GM23338 (cell line): ENCODE data around the gene CD2AP. TPM values are rescaled to one million over a fixed set of nuclear protein-coding genes. Genes with fewer than 3 reads are reported as not detected.

Source experiments
- ATAC-seq: fragments of 200-7000 bp; cut with Tn5 transposase; 3 replicates; pipeline ENCODE4 v1.9.1; 2020
- DNase-seq: peaks from one replicate; pipeline ENCODE4 v3.0.0-alpha.2; 2015; ENCODE audit warnings: low spot score
- H2AFZ ChIP-seq: fragments of 200-600 bp; sonication (generic); 2 replicates; pipeline ENCODE4 v1.8.0; 2016; ENCODE audit warnings: antibody characterized with exemption, mild to moderate bottlenecking, moderate library complexity
- H3F3A ChIP-seq: fragments of 200-600 bp; sonication (generic); replicated peaks from 2 replicates; pipeline ENCODE4 v1.8.0; 2017; ENCODE audit warnings: antibody characterized with exemption, mixed run types, low read depth
- H3K27ac ChIP-seq: fragments of 200-600 bp; sonication (generic); 2 replicates; pipeline ENCODE4 v1.6.1; 2016; ENCODE audit warnings: low read depth
- H3K27me3 ChIP-seq: fragments of 200-600 bp; sonication (generic); 2 replicates; pipeline ENCODE4 v1.8.0; 2016; ENCODE audit warnings: mild to moderate bottlenecking, mixed run types, moderate library complexity; ENCODE audit not compliant: insufficient read depth
- H3K36me3 ChIP-seq: fragments of 200-600 bp; sonication (generic); 2 replicates; pipeline ENCODE4 v1.8.0; 2016; ENCODE audit warnings: mild to moderate bottlenecking; ENCODE audit not compliant: insufficient read depth
- H3K4me1 ChIP-seq: fragments of 200-600 bp; sonication (generic); 2 replicates; pipeline ENCODE4 v1.8.0; 2016; ENCODE audit warnings: mild to moderate bottlenecking, moderate library complexity; ENCODE audit not compliant: insufficient read depth
- H3K4me2 ChIP-seq: fragments of 200-600 bp; sonication (generic); 2 replicates; pipeline ENCODE4 v1.7.1; 2017; ENCODE audit warnings: mixed run types
- H3K4me3 ChIP-seq: fragments of 200-600 bp; sonication (generic); 2 replicates; pipeline ENCODE4 v1.6.1; 2016; ENCODE audit warnings: mixed run types
- H3K79me2 ChIP-seq: fragments of 200-600 bp; sonication (generic); replicated peaks from 2 replicates; pipeline ENCODE4 v1.8.0; 2017; ENCODE audit warnings: mild to moderate bottlenecking; ENCODE audit not compliant: insufficient read depth
- H3K9me2 ChIP-seq: fragments of 200-600 bp; sonication (generic); 2 replicates; pipeline ENCODE4 v1.8.0; 2017; ENCODE audit not compliant: insufficient read depth
- H4K20me1 ChIP-seq: fragments of 200-600 bp; sonication (generic); replicated peaks from 2 replicates; pipeline ENCODE4 v1.8.0; 2017; ENCODE audit warnings: mild to moderate bottlenecking; ENCODE audit not compliant: insufficient read depth
- H3K27ac Mint-ChIP-seq: 2 replicates; pipeline ENCODE4 v1.8.0; 2020; ENCODE audit warnings: inconsistent platforms, mild to moderate bottlenecking, moderate library complexity, mixed read lengths
- H3K27me3 Mint-ChIP-seq: 3 replicates; pipeline ENCODE4 v1.8.0; 2022; ENCODE audit warnings: low read depth, mild to moderate bottlenecking, moderate library complexity, mixed read lengths, inconsistent platforms; ENCODE audit not compliant: insufficient read depth, poor library complexity
- H3K36me3 Mint-ChIP-seq: 3 replicates; pipeline ENCODE4 v1.8.0; 2021; ENCODE audit warnings: low read depth, mild to moderate bottlenecking, inconsistent platforms, moderate library complexity, mixed read lengths
- H3K4me1 Mint-ChIP-seq: 3 replicates; pipeline ENCODE4 v1.8.0; 2020; ENCODE audit warnings: mild to moderate bottlenecking, inconsistent platforms, mixed read lengths
- H3K4me3 Mint-ChIP-seq: 3 replicates; pipeline ENCODE4 v1.8.0; 2021; ENCODE audit warnings: moderate library complexity, mild to moderate bottlenecking, inconsistent platforms, mixed read lengths
- H3K9me3 Mint-ChIP-seq: 3 replicates; pipeline ENCODE4 v1.8.0; 2020; ENCODE audit warnings: moderate library complexity, mild to moderate bottlenecking, inconsistent platforms, mixed read lengths
- CREB1 ChIP-seq: fragments of 250-450 bp; sonication (Bioruptor Pico); IDR thresholded peaks from 2 replicates; pipeline ENCODE4 v1.5.0; 2020; ENCODE audit warnings: low read depth, mild to moderate bottlenecking, moderate library complexity
- CTCF ChIP-seq, 2 experiments: fragments of 200-600 bp in 1 of 2; sonication (generic) in 1 of 2; conservative IDR thresholded peaks; 2 replicates each; pipeline versions ENCODE4 v1.5.1 to v1.6.1; 2016 to 2017; ENCODE audit warnings: antibody characterized with exemption in 2 of 2, low read depth in 2 of 2, mild to moderate bottlenecking in 2 of 2, moderate library complexity in 1 of 2
- EZH2 ChIP-seq: fragments of 200-600 bp; sonication (generic); IDR thresholded peaks from one replicate; pipeline ENCODE4 v1.8.0; 2017; ENCODE audit warnings: antibody characterized with exemption, mild to moderate bottlenecking, low read depth; ENCODE audit not compliant: unreplicated experiment
- EZH2phosphoT487 ChIP-seq: fragments of 200-600 bp; sonication (generic); IDR thresholded peaks from one replicate; pipeline ENCODE4 v1.8.1; 2018; ENCODE audit warnings: antibody characterized with exemption; ENCODE audit not compliant: unreplicated experiment
- JUNB ChIP-seq: IDR thresholded peaks from one replicate; pipeline ENCODE4 v1.6.1; 2016; ENCODE audit warnings: antibody characterized with exemption; ENCODE audit not compliant: unreplicated experiment
- POLR2AphosphoS5 ChIP-seq: IDR thresholded peaks from 2 replicates; pipeline ENCODE4 v1.6.1; 2016; ENCODE audit warnings: antibody characterized with exemption, low read depth
- STAT1 ChIP-seq: IDR thresholded peaks from one replicate; pipeline ENCODE4 v1.6.1; 2016; ENCODE audit warnings: antibody characterized with exemption; ENCODE audit not compliant: unreplicated experiment
- ZNF114 ChIP-seq: fragments of 250-450 bp; sonication (Bioruptor Pico); IDR thresholded peaks from 2 replicates; pipeline ENCODE4 v1.5.0; 2020; ENCODE audit warnings: mild to moderate bottlenecking, moderate library complexity
- ZNF331 ChIP-seq: fragments of 250-450 bp; sonication (Bioruptor Pico); IDR thresholded peaks from 2 replicates; pipeline ENCODE4 v1.5.0; 2020; ENCODE audit warnings: low read depth, mild to moderate bottlenecking, moderate library complexity
- polyA plus RNA-seq: library from polyadenylated mRNA; unstranded; fragments of >200 nt; fragmentation: Nextera tagmentation; extraction: Ambion mirVana; gene quantifications from 2 replicates; pipeline ENCODE4 v1.2.1, GENCODE V29; 2016
- total RNA-seq: library from RNA; depleted of rRNA; stranded (reverse); fragments of >200 nt; shearing (Covaris generic); gene quantifications from 2 replicates; pipeline ENCODE4 v1.2.3, GENCODE V29; 2014
- TF ChIP-seq, protein P1 (sequence below): IDR thresholded peaks from 2 replicates; pipeline ENCODE4 v1.6.1; 2016; ENCODE audit warnings: antibody characterized with exemption
- TF ChIP-seq, protein P2 (sequence below): IDR thresholded peaks from one replicate; pipeline ENCODE4 v1.6.1; 2018; ENCODE audit warnings: antibody characterized with exemption; ENCODE audit not compliant: unreplicated experiment

The CD2AP gene
- total and polyA plus RNA-seq, 2 experiments from 2014 or later = 38.0 to 93.2 TPM

GRCh38 chr6:47428746-47429664 lies 48.6 kb upstream of the CD2AP start (continued):
- TF ChIP-seq JUNB (no peak), ZNF331 (no peak), EZH2phosphoT487 (no peak), ZNF114 (peak; percentile 79; the same call in 1 of the 2 replicates), CREB1 (CRISPR knock-in tag) (peak; percentile 67), POLR2AphosphoS5 (no peak)
- TF ChIP-seq, protein P1, sequence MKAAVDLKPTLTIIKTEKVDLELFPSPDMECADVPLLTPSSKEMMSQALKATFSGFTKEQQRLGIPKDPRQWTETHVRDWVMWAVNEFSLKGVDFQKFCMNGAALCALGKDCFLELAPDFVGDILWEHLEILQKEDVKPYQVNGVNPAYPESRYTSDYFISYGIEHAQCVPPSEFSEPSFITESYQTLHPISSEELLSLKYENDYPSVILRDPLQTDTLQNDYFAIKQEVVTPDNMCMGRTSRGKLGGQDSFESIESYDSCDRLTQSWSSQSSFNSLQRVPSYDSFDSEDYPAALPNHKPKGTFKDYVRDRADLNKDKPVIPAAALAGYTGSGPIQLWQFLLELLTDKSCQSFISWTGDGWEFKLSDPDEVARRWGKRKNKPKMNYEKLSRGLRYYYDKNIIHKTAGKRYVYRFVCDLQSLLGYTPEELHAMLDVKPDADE = no peak
- TF ChIP-seq, protein P2, sequence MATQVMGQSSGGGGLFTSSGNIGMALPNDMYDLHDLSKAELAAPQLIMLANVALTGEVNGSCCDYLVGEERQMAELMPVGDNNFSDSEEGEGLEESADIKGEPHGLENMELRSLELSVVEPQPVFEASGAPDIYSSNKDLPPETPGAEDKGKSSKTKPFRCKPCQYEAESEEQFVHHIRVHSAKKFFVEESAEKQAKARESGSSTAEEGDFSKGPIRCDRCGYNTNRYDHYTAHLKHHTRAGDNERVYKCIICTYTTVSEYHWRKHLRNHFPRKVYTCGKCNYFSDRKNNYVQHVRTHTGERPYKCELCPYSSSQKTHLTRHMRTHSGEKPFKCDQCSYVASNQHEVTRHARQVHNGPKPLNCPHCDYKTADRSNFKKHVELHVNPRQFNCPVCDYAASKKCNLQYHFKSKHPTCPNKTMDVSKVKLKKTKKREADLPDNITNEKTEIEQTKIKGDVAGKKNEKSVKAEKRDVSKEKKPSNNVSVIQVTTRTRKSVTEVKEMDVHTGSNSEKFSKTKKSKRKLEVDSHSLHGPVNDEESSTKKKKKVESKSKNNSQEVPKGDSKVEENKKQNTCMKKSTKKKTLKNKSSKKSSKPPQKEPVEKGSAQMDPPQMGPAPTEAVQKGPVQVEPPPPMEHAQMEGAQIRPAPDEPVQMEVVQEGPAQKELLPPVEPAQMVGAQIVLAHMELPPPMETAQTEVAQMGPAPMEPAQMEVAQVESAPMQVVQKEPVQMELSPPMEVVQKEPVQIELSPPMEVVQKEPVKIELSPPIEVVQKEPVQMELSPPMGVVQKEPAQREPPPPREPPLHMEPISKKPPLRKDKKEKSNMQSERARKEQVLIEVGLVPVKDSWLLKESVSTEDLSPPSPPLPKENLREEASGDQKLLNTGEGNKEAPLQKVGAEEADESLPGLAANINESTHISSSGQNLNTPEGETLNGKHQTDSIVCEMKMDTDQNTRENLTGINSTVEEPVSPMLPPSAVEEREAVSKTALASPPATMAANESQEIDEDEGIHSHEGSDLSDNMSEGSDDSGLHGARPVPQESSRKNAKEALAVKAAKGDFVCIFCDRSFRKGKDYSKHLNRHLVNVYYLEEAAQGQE = no peak

GRCh38 chr6:47434372-47435253 lies 43.0 kb upstream of the CD2AP start:
- no peak for DNase-seq
- no peaks in the 10 kb centered on the region for H3K36me3 ChIP-seq
- no peaks in the 10 kb centered on the region for H3K79me2 ChIP-seq
- no peak overlapping the region for H3K4me3 ChIP-seq
- H3F3A ChIP-seq = no peaks in the 10 kb centered on the region
- H3K27ac Mint-ChIP-seq = no peak overlapping the region
- peak overlapping the region; percentile 30; the same call in 1 of the 2 replicates for H2AFZ ChIP-seq
- H3K4me1 ChIP-seq = peaks cover 9% of the 10 kb centered on the region
- peaks cover 9% of the 10 kb centered on the region for H3K4me1 Mint-ChIP-seq
- peaks cover 8% of the 10 kb centered on the region for H3K27me3 Mint-ChIP-seq
- H3K27me3 ChIP-seq = no peaks in the 10 kb centered on the region; the same call in 1 of the 2 replicates
- no peak overlapping the region for H3K4me2 ChIP-seq
- H3K4me3 Mint-ChIP-seq = no peak overlapping the region
- H4K20me1 ChIP-seq = no peaks in the 10 kb centered on the region
- 0 out of 2 replicates have a peak, but pooled peaks cover 3% of the 10 kb centered on the region for H3K9me2 ChIP-seq
- H3K36me3 Mint-ChIP-seq = peaks cover 23% of the 10 kb centered on the region; the same call in 2 of the 3 replicates
- H3K27ac ChIP-seq = no peak overlapping the region
- no peak for ATAC-seq
- H3K9me3 Mint-ChIP-seq = peaks cover 17% of the 10 kb centered on the region
- TF ChIP-seq CTCF (conservative IDR thresholded peaks at IDR 0.05; ENCODE audit: low read depth in 2 of 2) (no peak), ZNF331 (no peak), EZH2phosphoT487 (no peak), EZH2 (no peak), STAT1 (no peak), JUNB (no peak), POLR2AphosphoS5 (no peak)
- TF ChIP-seq, protein P1 = no peak
